Testis (tissue), 3 donors: ENCODE data around the gene SRRM1. TPM values are rescaled to one million over a fixed set of nuclear protein-coding genes. Genes with fewer than 3 reads are reported as not detected.
"Not testable (repeated sequence)": the region's sequence is repeated elsewhere in the genome, so short reads cannot be mapped to it uniquely, and the experiment has no call there.

Source experiments
- DNase-seq: peaks from one replicate; pipeline ENCODE4 v3.0.0-alpha.2; 2019
- H3K27ac ChIP-seq, 2 donors: fragments of 200-600 bp; sonication (generic); one replicate each; pipeline ENCODE4 v1.5.1; 2019
- H3K27me3 ChIP-seq: fragments of 200-600 bp; sonication (generic); one replicate; pipeline ENCODE4 v1.5.1; 2019
- H3K36me3 ChIP-seq: fragments of 200-600 bp; sonication (generic); one replicate; pipeline ENCODE4 v1.5.1; 2017; ENCODE audit warnings: low read depth; ENCODE audit errors: missing control alignments
- H3K4me1 ChIP-seq: fragments of 200-600 bp; sonication (generic); one replicate; pipeline ENCODE4 v1.5.1; 2019
- H3K4me3 ChIP-seq, 2 donors: fragments of 200-600 bp; sonication (generic); one replicate each; pipeline ENCODE4 v1.5.1; 2017 to 2019
- H3K9me3 ChIP-seq: fragments of 200-600 bp; sonication (generic); one replicate; pipeline ENCODE4 v1.5.1; 2017
- POLR2A ChIP-seq: fragments of 450-650 bp; IDR thresholded peaks from one replicate; pipeline ENCODE4 v1.6.1; 2017; ENCODE audit warnings: antibody characterized with exemption, mild to moderate bottlenecking, moderate library complexity
- WGBS, 2 donors: methylation state at CpG; one replicate each; pipeline ENCODE4 v1.1.5; 2018; 5-methylcytosine and 5-hydroxymethylcytosine counted together
- intact Hi-C: fragments of 100-400 bp; cut with DNase I; formaldehyde crosslinking; loops from one replicate; pipeline ENCODE4 v1.15.1; 2023; ENCODE audit warnings: low total_unique reads
- polyA plus RNA-seq: library from polyadenylated mRNA; stranded (reverse); fragments of 350-450 nt; fragmentation: Illumina TruSeq; extraction: RNeasy Lipid Tissue Mini Kit (QIAGEN cat#74804); gene quantifications from one replicate; pipeline ENCODE4 v1.2.3, GENCODE V29; 2014; ENCODE audit warnings: low read depth, low replicate concordance; ENCODE audit not compliant: insufficient read depth
- total RNA-seq, 2 donors: library from RNA; depleted of rRNA; stranded (reverse); fragments of >200 nt; gene quantifications; one replicate each; pipeline ENCODE4 v1.2.3, GENCODE V29; 2016
- TF ChIP-seq, protein P1 (sequence below), 3 experiments: fragments of 450-650 bp in 2 of 3; fragments of 200-600 bp in 1 of 3; sonication (generic) in 1 of 3; IDR thresholded peaks; one replicate each; pipeline ENCODE4 v1.5.1; 2016 to 2019; ENCODE audit warnings: antibody characterized with exemption in 3 of 3, mild to moderate bottlenecking in 2 of 3, moderate library complexity in 1 of 3

Gene SRRM1
- total and polyA plus RNA-seq, 3 donors from 2014 or later = 91.0 to 235 (median 193) TPM

DNA sequence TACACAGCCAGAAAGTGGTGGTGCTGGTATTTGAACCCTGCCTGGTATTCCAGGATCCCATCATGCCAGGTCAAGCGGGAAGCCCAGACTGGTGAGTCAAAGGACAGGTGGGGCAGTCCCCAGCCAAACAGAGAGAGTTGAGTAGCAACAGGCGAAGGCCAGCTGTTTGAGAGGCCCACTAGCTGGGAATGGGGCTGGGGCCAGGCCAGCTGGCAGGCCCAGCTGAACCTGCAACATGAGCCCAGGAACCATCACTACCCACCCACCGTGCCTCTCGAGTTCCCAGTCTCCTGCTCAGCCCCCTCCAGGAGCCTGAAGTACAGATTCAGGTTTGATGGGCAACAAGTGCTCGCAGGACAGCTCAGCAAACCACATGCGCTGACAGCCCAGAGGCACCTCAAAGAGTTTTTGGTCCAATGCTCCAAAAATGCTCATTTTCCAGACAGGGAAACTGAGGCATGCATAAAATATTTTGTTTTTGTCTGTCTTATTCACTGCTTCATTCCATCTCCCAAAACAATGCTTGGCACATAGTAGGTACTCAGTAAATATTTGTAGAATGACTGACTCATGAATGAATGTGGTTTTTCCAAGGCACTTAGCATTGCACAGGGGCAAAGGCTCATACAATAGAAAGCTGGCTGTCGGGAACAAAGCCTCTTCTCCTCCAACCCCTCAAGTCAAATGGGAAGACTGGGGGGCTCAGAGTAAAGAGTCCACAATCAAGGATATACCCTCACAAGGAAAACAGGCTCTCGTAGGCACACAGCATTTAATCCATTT is 59.6 kb downstream of the SRRM1 start:
- intact Hi-C loops = no loop called here
- H3K9me3 ChIP-seq = no peaks in the 10 kb centered on the region
- TF ChIP-seq, protein P1, sequence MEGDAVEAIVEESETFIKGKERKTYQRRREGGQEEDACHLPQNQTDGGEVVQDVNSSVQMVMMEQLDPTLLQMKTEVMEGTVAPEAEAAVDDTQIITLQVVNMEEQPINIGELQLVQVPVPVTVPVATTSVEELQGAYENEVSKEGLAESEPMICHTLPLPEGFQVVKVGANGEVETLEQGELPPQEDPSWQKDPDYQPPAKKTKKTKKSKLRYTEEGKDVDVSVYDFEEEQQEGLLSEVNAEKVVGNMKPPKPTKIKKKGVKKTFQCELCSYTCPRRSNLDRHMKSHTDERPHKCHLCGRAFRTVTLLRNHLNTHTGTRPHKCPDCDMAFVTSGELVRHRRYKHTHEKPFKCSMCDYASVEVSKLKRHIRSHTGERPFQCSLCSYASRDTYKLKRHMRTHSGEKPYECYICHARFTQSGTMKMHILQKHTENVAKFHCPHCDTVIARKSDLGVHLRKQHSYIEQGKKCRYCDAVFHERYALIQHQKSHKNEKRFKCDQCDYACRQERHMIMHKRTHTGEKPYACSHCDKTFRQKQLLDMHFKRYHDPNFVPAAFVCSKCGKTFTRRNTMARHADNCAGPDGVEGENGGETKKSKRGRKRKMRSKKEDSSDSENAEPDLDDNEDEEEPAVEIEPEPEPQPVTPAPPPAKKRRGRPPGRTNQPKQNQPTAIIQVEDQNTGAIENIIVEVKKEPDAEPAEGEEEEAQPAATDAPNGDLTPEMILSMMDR (IDR thresholded peaks at IDR 0.05) = no peak
- no peak for TF ChIP-seq POLR2A
- no peaks in the 10 kb centered on the region for H3K27me3 ChIP-seq
- H3K27ac ChIP-seq = no peak overlapping the region
- no peak overlapping the region for H3K4me3 ChIP-seq
- no peaks in the 10 kb centered on the region for H3K36me3 ChIP-seq
- WGBS, 2 donors = 84 to 88% methylated on average over 8 of the region's 8 CpGs
- no peaks in the 10 kb centered on the region for H3K4me1 ChIP-seq
- DNase-seq = no peak

DNA sequence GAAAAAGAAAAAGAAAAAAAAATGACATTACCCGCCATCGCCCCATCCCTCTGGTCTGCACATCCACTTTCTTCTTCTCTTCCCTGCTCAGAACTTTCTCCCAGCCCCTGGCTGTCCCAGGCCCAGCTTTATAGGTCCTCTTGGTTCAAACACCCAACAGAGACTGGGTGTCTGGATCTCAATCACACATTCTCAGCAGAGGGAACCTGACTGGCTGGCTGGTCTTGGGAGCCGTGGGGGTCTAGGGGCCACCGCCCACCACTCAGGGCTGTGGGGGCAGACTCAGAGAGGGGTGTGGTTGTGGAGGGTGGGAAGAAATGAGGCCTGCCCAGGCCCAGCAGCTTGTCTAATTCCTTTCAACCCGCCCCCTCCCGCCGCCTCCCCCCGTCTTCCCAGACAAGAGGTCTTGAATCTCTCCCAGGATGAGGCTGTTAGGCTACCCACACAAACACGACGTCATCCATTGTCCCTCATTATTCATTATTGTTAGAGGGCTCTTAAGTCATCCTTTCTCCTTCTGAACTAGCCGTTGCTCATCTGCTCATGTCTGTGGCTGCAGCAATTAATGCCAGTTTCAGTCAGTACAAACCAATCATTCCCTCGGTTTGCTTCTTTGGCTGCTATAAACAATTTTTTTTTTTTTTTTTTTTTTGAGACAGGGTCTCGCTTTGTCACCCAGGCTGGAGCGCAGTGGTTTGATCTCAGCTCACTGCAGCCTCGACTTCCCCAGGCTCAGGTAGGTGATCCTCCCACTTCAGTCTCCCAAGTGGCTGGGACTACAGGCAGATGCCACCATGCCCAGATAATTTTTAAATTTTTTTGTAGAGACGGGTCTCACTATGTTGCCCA is 61.5 kb downstream of the SRRM1 start:
- WGBS, 2 donors = 58 to 62% methylated on average over 10 to 16 of the region's 16 CpGs
- no peaks in the 10 kb centered on the region for H3K4me1 ChIP-seq
- no peak for DNase-seq
- intact Hi-C loops = no loop called here
- H3K4me3 ChIP-seq = peak overlapping the region; percentile 0 to 34
- no peaks in the 10 kb centered on the region for H3K36me3 ChIP-seq
- peak overlapping the region; percentile 34 to 48 for H3K27ac ChIP-seq
- no peaks in the 10 kb centered on the region for H3K27me3 ChIP-seq
- H3K9me3 ChIP-seq = no peaks in the 10 kb centered on the region
- no peak for TF ChIP-seq POLR2A
- TF ChIP-seq, protein P1 (IDR thresholded peaks at IDR 0.05) = no peak

DNA sequence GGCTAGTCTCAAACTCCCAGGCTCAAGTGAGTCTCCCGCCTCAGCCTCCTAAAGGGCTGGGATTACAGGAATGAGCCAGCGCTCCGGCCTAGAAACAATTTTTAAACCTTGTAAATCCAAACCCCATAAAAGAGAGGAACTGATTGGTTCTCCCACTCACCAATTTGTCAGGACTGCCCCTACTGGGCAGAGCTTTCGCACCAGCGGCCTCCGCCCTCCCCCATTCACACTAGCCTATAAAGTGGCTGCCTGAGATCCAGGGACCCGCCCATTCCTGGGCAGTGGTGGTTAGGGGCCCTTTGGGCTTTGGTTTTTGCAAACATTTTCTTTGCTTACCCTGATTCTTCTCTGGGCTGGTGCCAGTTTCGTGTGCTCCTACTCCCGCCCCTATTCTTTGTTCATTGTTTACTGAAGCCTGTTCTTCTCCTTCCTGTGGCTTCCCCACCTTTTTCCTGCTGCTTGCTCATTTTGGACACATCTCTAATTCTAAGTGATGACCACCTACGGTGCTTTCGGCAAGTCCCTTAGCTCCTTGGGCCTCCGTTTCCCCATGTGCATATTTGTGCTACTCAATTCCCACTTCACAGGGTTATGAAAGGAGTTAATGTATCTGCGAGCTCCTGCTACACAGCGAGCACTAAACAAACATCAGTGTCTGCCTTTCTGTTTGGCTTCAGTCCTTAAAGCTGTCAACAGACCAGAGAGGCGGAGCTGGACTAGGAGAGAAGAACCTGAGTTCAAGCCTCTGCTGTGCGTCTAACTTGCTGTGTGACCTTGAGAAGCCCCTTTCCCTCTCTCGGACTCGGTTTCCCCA is 62.4 kb downstream of the SRRM1 start:
- 20 to 23% methylated on average over 18 of the region's 18 CpGs for WGBS, 2 donors
- Histone ChIP-seq H3K4me3 (peak overlapping the region; percentile 0 to 34), H3K9me3 (no peaks in the 10 kb centered on the region), H3K4me1 (no peaks in the 10 kb centered on the region), H3K36me3 (no peaks in the 10 kb centered on the region), H3K27ac (peak overlapping the region; percentile 34 to 48), H3K27me3 (no peaks in the 10 kb centered on the region)
- intact Hi-C loops = no loop called here
- peak; percentile 90 for DNase-seq
- TF ChIP-seq POLR2A = no peak
- TF ChIP-seq, protein P1 (IDR thresholded peaks at IDR 0.05) = no peak

DNA sequence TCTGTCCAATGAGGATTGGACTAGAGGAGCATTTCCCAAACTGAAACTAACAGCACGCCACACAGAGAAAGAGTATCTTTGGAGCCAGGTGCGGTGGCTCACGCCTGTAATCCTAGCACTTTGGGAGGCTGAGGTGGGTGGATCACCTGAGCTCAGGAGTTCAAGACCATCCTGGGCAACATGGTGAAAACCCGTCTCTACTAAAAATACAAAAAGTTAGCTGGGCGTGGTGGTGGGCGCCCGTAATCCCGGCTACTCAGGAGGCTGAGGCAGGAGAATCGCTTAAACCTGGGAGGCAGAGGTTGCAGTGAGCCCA is 62.9 kb downstream of the SRRM1 start:
- WGBS, 2 donors = 69 to 89% methylated on average over 9 of the region's 9 CpGs
- H3K27ac ChIP-seq = peak overlapping the region in 1 of 2 donors; percentile 48
- DNase-seq, H3K27me3 ChIP-seq, H3K9me3 ChIP-seq, intact Hi-C loops, H3K36me3 ChIP-seq, H3K4me1 ChIP-seq, H3K4me3 ChIP-seq: not testable (repeated sequence)

DNA sequence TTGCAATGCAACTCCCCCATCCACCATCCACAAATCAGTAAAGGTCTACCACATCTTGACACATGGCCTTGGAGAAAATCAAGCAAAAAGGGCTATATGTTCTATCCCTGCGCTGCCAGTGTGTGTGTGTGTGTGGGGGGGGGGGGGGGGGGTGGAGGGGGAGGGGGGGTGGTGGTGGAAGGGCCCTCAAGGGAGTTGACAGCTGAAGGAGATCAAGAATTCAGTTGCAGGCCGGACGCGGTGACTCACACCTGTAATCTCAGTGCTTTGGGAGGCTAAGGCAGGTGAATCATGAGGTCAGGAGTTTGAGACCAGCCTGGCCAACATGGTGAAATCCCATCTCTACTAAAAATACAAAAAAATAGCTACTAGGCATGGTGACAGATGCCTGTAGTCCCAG is 64.6 kb downstream of the SRRM1 start:
- intact Hi-C loops = no loop called here
- TF ChIP-seq POLR2A = no peak
- TF ChIP-seq, protein P1 (IDR thresholded peaks at IDR 0.05) = no peak
- Histone ChIP-seq H3K27me3 (no peaks in the 10 kb centered on the region), H3K4me3 (no peak overlapping the region), H3K36me3 (no peaks in the 10 kb centered on the region), H3K4me1 (no peaks in the 10 kb centered on the region), H3K9me3 (no peaks in the 10 kb centered on the region), H3K27ac (no peak overlapping the region)
- WGBS, 2 donors = 71 to 83% methylated on average over 4 of the region's 4 CpGs
- no peak for DNase-seq
